Epithelial cell of esophagus (primary cell): ENCODE measurements around the gene SUSD4.

Experiments used
- DNase-seq: peaks from one replicate; pipeline ENCODE4 v3.0.0; 2010; ENCODE audit warnings: low read depth
- H3K4me3 ChIP-seq: 2 replicates; pipeline ENCODE4 v1.5.1; 2011; ENCODE audit warnings: mild to moderate bottlenecking, low read length, control low read depth
- TF ChIP-seq, protein P1 (sequence below): IDR thresholded peaks from 2 replicates; pipeline ENCODE4 v1.5.1; 2011; ENCODE audit warnings: low read depth, mild to moderate bottlenecking, low read length, control low read depth, inconsistent platforms; ENCODE audit not compliant: insufficient read depth; ENCODE audit errors: missing control alignments

Gene SUSD4

DNA sequence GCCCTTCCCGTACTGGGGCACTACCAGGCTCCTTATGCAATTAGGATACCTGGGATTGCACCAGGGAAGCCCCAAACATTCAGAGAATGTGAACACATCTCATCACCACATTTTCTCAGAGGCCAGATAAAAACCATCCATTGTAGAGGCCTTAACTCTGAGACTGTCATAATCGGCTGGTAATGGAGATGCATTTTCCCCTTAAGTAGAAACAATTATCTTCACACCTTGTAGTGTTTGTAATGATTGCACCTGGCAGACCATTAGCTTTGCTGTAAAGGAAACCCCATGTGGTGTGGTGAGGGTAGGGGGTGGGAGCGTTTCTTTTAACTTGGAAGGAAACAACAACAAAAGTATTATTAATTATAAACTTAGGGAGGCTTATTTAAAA is 131.0 kb downstream of the SUSD4 start:
- TF ChIP-seq, protein P1, sequence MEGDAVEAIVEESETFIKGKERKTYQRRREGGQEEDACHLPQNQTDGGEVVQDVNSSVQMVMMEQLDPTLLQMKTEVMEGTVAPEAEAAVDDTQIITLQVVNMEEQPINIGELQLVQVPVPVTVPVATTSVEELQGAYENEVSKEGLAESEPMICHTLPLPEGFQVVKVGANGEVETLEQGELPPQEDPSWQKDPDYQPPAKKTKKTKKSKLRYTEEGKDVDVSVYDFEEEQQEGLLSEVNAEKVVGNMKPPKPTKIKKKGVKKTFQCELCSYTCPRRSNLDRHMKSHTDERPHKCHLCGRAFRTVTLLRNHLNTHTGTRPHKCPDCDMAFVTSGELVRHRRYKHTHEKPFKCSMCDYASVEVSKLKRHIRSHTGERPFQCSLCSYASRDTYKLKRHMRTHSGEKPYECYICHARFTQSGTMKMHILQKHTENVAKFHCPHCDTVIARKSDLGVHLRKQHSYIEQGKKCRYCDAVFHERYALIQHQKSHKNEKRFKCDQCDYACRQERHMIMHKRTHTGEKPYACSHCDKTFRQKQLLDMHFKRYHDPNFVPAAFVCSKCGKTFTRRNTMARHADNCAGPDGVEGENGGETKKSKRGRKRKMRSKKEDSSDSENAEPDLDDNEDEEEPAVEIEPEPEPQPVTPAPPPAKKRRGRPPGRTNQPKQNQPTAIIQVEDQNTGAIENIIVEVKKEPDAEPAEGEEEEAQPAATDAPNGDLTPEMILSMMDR = no peak
- H3K4me3 ChIP-seq = no peak overlapping the region
- no peak for DNase-seq

DNA sequence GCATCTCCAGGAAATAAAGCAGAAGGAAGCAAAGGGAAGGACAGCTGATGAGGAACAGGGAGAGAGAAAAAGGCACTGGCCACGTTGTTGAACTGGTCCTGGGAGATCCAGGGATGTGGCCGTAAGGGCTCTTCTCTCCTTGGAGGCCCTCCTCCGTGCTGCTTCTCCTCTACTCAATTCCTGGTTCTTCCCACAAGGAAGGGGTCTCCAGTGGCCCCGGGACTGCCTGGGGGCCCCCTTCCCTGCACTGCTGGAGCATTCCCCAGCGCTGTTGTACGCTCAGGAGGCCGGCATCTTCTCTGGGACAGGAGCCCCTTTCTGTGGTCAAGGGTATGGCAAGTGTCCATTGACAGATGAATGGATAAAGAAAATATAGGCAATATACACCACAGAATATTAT is 132.4 kb downstream of the SUSD4 start:
- no peak overlapping the region for H3K4me3 ChIP-seq
- TF ChIP-seq, protein P1 = no peak
- DNase-seq = no peak

DNA sequence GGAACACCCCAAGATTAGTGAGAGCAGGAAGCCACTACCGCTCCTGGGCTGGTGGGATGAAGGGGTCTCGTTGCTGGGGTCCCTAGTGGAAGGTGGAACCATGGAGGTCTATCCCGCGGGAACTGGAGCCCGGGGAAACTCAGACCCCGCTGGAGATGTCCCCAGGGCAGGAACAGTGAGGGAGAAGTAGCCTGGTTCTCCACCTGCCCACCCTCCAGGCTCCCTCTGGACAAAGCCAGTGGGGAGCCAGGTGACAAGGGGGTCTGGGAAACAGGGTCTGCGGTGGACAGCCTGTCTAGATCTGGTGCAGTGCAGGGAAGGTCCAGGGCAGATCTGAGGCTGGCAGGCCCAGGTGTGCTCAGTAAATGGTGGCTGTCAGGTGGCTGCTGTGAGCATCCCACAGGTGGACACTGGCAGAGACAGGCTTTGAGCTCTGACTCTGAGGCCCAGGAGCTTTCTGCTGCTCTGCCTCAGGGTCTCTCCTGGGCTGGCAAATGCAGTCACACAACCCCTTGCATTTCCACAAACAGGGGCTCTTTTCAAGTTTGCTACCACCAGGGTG is 132.9 kb downstream of the SUSD4 start:
- DNase-seq = no peak
- TF ChIP-seq, protein P1 = no peak
- no peak overlapping the region for H3K4me3 ChIP-seq

DNA sequence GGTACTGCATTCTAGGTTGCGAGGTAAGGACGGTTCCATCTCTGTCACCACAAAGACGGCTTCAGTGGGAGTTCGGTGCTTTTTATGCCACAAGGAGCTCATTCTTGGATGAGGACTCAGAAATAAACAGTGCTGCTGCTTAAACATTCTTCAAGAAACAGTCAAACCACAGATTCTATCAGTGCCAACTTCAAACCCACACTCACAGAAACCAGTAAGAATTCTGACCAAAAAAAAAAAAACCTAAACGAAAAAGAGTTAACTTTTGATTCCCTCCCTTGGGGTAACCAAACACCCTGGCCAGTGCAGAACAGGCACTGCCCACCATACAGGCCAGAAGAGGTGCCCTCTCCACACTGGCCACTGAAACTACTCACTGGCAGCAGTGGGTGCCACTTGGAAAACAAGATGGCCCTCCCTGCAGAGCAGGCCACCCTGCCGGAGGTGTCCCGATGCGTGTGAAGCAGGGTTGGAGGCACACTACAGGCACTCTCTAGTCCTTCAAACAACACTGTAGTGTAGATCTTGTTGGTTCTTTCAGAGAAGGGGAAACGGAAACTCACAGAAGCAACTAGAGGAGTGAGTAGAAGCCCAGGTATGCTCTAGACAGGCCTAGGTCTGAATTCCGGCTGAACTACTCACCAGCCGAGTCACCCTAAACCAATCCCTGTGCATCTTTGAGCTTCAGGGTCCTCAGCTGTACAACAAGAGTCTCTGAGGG is 133.7 kb downstream of the SUSD4 start:
- DNase-seq = peak; percentile 91
- TF ChIP-seq, protein P1 = no peak
- H3K4me3 ChIP-seq = no peak overlapping the region

DNA sequence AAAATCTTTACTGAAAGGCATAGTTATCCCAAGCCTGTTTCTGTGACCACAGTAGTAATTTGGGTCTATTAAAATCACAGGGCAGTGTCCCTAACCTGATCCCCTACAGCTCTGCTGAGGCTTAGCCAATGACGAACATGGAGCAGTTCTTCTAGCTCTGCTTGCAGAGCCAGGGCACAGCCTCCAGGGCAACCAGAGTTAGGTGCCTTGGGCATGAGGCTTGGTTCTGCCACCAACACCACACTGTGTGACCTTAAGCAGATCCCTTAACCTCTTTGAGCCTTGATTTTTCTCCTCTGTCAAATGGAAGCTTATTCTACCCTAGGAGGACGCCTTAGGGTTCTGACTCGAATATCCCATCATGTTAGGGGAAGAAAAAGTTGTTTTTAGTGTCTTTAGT is 134.2 kb downstream of the SUSD4 start:
- H3K4me3 ChIP-seq = no peak overlapping the region
- TF ChIP-seq, protein P1 = no peak
- DNase-seq = no peak

DNA sequence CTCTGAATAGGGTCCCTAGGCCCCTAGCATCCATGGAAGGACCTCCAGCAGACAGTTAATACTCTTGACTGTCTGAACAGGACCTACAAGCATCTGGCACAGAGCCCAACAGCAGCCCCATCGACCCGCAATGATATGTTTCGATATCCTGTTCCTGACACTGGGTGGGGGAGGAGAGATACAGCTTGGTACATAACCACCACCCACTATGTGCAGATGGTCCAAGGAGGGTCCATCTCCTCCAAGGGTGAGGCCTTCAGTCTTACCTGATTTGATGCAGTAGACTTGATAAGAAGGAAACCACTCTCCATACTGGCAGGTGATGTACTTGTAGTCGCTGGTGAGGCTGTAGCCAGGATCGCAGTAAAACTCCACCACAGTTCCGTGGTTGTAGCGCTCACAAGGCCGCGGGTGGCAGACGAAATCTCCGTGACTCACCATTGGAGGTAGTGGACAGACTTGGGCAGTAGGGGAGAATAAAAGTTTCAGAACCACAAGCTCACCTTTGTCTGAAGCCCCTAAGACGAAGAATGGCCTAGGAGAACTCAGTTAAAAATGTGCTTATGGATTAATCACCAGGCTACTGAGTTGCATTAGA is 134.9 kb downstream of the SUSD4 start:
- no peak overlapping the region for H3K4me3 ChIP-seq
- TF ChIP-seq, protein P1 = no peak
- no peak for DNase-seq

DNA sequence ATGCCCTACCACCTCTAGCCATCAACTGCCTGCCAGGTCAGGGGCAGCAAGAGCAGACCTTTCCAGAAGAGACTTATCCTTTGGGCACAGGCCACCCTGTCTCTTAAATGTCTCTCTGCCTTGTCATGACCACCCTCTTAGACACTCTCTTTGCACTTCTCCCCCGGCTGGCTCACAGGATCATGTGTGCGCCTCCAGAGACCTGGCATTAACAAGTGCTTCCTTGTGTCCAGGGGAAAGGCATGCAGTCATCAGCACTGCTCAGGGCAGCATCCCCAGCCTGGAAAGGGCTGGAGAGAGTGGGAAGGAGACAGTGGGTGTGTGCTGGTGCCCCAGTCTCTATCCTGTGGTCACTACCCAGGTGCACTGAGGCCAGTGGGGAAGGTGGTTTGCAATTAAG is 135.8 kb downstream of the SUSD4 start:
- H3K4me3 ChIP-seq = no peak overlapping the region
- no peak for DNase-seq
- TF ChIP-seq, protein P1 = no peak
